ENCODE measurements around the gene DARS1.

DNA sequence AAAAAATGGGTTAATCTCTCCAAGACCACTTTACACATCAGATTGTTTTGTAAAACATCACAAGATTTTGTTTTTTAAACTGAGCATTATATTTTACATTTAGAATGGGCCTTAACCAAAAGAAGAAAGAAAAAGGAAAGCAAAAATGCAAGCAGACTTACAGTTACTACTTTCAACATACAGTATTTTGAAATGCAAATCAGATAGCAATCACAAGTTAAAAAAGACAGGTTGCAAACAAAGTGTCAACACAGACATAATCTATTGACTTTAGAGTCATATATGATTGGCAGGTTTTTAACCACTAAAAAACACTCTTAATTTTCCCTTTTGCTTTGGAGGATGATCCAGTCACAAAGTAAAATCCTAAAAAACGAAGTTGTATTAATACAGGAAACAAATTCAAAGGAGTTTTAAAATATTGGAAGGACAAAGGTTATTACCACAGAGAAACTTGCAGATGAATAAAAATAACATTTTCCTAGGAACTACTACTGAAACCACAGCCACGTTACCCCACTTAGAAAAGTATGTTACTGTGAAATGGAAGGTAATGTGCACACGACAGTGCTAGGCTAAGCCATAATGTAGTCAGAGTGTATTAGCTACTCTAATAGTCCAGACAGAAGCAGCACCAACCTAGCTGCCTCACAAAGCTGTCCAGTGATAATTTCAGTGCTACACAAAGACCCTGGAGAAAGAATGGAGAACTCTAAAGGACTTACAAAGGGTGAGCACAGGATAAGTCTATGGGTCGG, 22.9 kb downstream of the DARS1 start:
- TF ChIP-seq, protein P1, sequence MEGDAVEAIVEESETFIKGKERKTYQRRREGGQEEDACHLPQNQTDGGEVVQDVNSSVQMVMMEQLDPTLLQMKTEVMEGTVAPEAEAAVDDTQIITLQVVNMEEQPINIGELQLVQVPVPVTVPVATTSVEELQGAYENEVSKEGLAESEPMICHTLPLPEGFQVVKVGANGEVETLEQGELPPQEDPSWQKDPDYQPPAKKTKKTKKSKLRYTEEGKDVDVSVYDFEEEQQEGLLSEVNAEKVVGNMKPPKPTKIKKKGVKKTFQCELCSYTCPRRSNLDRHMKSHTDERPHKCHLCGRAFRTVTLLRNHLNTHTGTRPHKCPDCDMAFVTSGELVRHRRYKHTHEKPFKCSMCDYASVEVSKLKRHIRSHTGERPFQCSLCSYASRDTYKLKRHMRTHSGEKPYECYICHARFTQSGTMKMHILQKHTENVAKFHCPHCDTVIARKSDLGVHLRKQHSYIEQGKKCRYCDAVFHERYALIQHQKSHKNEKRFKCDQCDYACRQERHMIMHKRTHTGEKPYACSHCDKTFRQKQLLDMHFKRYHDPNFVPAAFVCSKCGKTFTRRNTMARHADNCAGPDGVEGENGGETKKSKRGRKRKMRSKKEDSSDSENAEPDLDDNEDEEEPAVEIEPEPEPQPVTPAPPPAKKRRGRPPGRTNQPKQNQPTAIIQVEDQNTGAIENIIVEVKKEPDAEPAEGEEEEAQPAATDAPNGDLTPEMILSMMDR (IDR thresholded peaks at IDR 0.05): no peak
- no peak for TF ChIP-seq POLR2A (IDR thresholded peaks at IDR 0.05)
